Limb (tissue), 2 donors: ENCODE measurements around the gene MKX.

ENCODE experiments used
- DNase-seq, 2 donors: peaks; one replicate each; pipeline ENCODE4 v3.0.0-alpha.2; 2016; ENCODE audit errors: extremely low spot score in 2 of 2

Gene MKX

GRCh38 chr10:27655296-27655695, 90.3 kb downstream of the MKX start:
- no peak for DNase-seq

GRCh38 chr10:27654284-27654683, 91.3 kb downstream of the MKX start:
- no peak for DNase-seq

GRCh38 chr10:27646604-27647175, 98.9 kb downstream of the MKX start:
- DNase-seq = no peak

- no peak for DNase-seq
These were observed 99.4 kb downstream of the MKX start for GRCh38 chr10:27646194-27646593.

- no peak for DNase-seq
These were observed 101.2 kb downstream of the MKX start for GRCh38 chr10:27644307-27644939.

- DNase-seq = peak in 1 of 2 donors; percentile 66
These were observed 102.3 kb downstream of the MKX start for GRCh38 chr10:27643301-27643700.

GRCh38 chr10:27642023-27642589, 103.5 kb downstream of the MKX start:
- no peak for DNase-seq

- DNase-seq = no peak
These were observed 107.4 kb downstream of the MKX start for GRCh38 chr10:27638071-27638750.

GRCh38 chr10:27637601-27638000, 108.0 kb downstream of the MKX start:
- DNase-seq = no peak

GRCh38 chr10:27636816-27637215, 108.8 kb downstream of the MKX start:
- no peak for DNase-seq

- no peak for DNase-seq
These were observed 109.8 kb downstream of the MKX start for GRCh38 chr10:27635699-27636270.

- DNase-seq = no peak
These were observed 110.3 kb downstream of the MKX start for GRCh38 chr10:27635290-27635689.

- DNase-seq = no peak
These were observed 117.0 kb downstream of the MKX start for GRCh38 chr10:27628621-27629020.

GRCh38 chr10:27626890-27627289, 118.7 kb downstream of the MKX start:
- no peak for DNase-seq

GRCh38 chr10:27625452-27626211, 120.0 kb downstream of the MKX start:
- DNase-seq = no peak

GRCh38 chr10:27624941-27625340, 120.7 kb downstream of the MKX start:
- no peak for DNase-seq
